HL-60 (cell line): Measurements from ENCODE around the gene FOXP4.

Experiments
- DNase-seq, 2 experiments: peaks; one replicate each; pipeline ENCODE4 v3.0.0-alpha.2; 2010 to 2020; ENCODE audit warnings: low read depth in 1 of 2, low spot score in 1 of 2
- H3K27ac ChIP-seq: fragments of 250-450 bp; sonication (Bioruptor Pico); replicated peaks from 2 replicates; pipeline ENCODE4 v1.5.1; 2020; ENCODE audit warnings: mild to moderate bottlenecking, moderate library complexity
- H3K27me3 ChIP-seq: fragments of 250-450 bp; sonication (Bioruptor Pico); 2 replicates; pipeline ENCODE4 v1.5.1; 2021; ENCODE audit warnings: mild to moderate bottlenecking, moderate library complexity; ENCODE audit not compliant: insufficient read depth, poor library complexity, severe bottlenecking
- H3K4me3 ChIP-seq: replicated peaks from 2 replicates; pipeline ENCODE4 v1.5.1; 2011; ENCODE audit warnings: mild to moderate bottlenecking, control low read depth, low read length; ENCODE audit not compliant: insufficient read depth
- CTCF ChIP-seq: IDR thresholded peaks from one replicate; pipeline ENCODE4 v1.5.1; 2011; ENCODE audit warnings: low read length, control low read depth, inconsistent platforms; ENCODE audit not compliant: insufficient read depth
- GABPA ChIP-seq: IDR thresholded peaks from 2 replicates; pipeline ENCODE4 v1.6.1; 2012; ENCODE audit warnings: low read depth
- POLR2AphosphoS5 ChIP-seq: IDR thresholded peaks from 2 replicates; pipeline ENCODE4 v1.6.1; 2012; ENCODE audit warnings: low read depth
- REST ChIP-seq: IDR thresholded peaks from 2 replicates; pipeline ENCODE4 v1.6.1; 2012; ENCODE audit warnings: low read depth; ENCODE audit not compliant: insufficient replicate concordance
- SPI1 ChIP-seq: IDR thresholded peaks from 2 replicates; pipeline ENCODE4 v1.6.1; 2012; ENCODE audit warnings: low read depth, mild to moderate bottlenecking, borderline replicate concordance

FOXP4 gene

GRCh38 chr6:41594766-41595165, 48.6 kb downstream of the FOXP4 start:
- Histone ChIP-seq H3K27ac (no peak overlapping the region), H3K27me3 (no peaks in the 10 kb centered on the region), H3K4me3 (no peak overlapping the region)
- DNase-seq, result no peak
- TF ChIP-seq REST (no peak), SPI1 (no peak), GABPA (no peak), CTCF (no peak), POLR2AphosphoS5 (no peak)

- DNase-seq, result no peak
- TF ChIP-seq POLR2AphosphoS5 (no peak), REST (no peak), GABPA (no peak), CTCF (no peak), SPI1 (no peak)
Observed at GRCh38 chr6:41595166-41595565, 49.0 kb downstream of the FOXP4 start.

GRCh38 chr6:41596096-41596685, 50.0 kb downstream of the FOXP4 start:
- Histone ChIP-seq H3K4me3 (no peak overlapping the region), H3K27me3 (no peaks in the 10 kb centered on the region), H3K27ac (no peak overlapping the region)
- TF ChIP-seq REST (no peak), POLR2AphosphoS5 (no peak), GABPA (no peak), SPI1 (no peak), CTCF (no peak)
- DNase-seq, result no peak

More at GRCh38 chr6:41595166-41595565, 49.0 kb downstream of the FOXP4 start:
- Histone ChIP-seq H3K4me3 (no peak overlapping the region), H3K27ac (no peak overlapping the region), H3K27me3 (no peaks in the 10 kb centered on the region)
